NCI-H345 treated with DMSO at 0.1 percent for 48 hours (cell line): Measurements from ENCODE around the gene CCL11.
A peak's percentile ranks its signal among the peaks of the same experiment; 100 is the strongest.

Experiments
- DNase-seq: peaks from one replicate; lab custom pipeline; 2025; ENCODE audit not compliant: unreplicated experiment; lab: John Stamatoyannopoulos, UW

The CCL11 gene

DNA sequence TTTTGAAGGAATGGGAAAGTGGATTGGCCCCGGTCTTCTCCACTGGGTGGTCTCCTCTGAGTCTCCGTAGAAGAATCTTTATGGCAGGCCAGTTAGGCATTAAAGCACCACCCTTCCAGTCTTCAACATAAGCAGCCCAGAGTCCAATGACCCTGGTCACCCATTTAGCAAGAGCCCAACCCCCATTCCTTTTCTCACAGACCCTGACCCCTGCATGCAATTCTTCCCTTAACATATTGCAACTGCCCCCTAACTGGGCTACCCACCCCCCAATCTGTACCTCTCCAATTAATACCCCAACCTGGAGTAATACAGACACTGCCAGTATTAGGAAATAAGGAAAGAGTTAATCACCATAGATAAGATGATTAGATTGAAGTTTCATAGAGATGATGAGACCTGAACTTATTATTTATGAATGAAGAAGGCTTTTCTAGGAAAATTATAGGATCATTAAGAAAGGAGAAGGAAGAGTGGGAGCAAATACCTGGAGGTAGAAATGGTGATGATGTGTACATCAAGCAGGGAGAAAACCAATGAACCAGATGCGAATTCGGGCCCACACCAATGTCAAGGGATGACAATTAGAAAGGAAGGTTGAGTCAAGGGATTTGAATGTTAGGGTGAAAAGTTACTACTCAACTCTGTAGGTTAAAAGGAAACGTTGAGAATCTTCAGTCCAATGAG is 28.1 kb upstream of the CCL11 start:
- DNase-seq, result no peak

DNA sequence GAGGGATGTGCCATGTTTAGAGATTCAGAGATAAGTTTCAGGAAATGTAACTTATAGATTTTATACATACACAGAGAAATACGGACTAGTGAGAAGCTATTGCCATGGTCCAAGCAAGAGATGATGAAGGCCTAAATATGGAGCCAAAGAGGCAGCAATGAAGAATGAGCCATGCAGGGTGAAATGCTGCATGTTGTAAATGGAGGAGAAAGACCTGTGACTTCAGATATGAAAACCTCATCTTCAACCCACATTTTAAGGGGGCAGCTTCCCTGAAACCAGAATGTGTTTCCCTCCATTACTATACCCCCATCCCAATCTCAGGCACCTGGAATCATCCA is 27.6 kb upstream of the CCL11 start:
- no peak for DNase-seq

DNA sequence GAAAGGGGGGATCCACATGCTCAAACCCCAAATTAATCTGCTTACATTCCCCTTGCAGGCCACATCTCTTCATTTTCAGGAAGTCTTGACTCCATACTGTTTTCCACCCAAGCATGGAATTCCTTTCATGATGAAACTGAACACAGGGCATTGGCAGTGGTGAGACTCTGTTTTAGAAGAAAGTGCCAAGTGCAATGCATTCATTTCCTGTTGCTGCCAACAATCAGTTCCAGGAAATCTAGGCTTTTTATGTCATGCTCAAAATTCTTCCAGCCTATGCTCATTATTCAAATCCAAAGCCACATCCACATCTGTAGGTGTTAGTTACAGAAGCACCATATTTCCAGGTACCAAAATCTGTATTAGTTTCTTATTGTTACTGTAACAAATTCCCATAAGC is 26.4 kb upstream of the CCL11 start:
- no peak for DNase-seq

DNA sequence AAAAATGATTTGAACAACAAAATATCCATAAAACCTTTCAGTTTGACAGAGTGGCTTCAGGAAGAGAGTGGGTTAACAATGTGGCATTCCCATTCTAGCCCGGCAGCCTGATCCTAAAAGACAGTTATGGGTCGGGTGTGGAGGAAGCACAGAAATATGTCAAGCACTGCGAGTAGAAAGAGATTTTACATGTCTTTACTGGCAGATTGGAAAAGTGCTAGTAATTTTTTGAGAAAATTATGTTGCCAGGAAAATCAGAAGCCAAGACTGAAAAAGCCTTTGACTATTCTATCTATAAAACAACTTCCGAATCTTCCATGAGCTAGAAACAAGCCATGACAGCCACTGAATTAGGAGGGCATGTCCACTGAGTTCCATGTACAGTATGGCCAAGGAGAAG is 24.7 kb upstream of the CCL11 start:
- no peak for DNase-seq

DNA sequence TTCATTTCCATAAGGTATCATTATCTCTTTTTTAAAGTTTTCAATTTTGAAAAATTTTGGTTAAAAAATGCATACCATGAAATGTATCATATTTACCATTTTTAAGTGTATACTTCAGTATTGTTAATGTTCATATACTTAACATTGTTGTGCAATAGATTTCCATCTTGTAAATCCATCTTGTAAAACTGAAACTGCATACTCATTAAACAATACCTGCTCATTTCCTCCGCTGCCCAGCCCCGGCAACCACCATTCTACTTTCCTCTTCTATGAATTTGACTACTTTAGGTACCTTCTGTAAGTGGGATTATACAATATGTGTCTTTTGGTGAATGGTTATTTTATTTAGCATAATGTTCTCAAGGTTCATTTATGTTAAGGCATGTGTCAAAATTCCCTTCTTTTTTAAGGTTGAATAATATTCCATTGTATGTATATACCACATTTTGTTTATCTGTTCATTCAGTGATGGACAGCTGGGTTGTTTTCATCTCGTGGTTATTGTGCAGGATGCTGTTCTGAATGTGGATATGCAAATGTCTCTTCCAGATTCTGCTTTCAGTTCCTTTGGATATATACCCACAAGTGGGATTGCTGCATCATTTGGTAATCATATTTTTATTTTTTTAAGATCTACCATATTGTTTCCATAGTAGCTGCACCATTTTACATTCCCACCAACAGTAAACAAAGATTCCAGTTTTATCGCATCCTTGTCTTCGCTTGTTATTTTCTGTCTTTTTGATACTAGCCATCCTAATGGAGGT is 23.8 kb upstream of the CCL11 start:
- DNase-seq, result no peak

DNA sequence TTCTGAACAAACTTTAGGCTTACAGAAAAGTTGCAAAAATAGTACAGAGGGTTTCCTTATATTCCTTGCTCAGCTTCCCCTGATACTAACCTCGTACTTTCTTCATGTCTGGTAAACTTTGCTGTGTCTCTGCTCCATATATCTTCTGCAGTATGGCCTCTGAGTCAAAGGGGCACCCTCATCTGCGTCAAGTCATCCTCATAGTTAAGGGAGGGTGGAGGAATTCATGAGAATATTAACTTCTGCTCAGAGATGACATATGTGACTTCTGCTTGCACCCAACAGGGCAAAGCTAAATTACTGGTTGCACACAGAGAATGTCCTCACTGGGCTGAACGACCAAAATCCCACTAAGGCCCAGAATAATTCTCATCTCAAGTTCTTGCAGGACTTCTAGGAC is 19.8 kb upstream of the CCL11 start:
- DNase-seq, result no peak

DNA sequence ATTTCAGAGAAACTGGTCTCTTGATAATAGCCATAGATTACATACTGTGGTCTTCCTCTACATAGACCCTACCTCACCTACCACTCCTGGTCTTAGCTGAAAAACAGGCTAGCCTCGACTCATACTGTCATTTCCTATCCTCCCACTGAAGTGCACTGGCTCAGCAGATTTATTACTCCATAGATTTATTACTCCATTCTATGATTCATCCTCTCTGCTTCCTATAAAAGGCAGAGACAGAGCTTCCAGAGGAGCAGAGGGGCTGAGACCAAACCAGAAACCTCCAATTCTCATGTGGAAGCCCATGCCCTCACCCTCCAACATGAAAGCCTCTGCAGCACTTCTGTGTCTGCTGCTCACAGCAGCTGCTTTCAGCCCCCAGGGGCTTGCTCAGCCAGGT is 15.6 kb upstream of the CCL11 start, which contains the start of gene CCL7:
Gene CCL7, plus strand, starts transcription at position 253 of the 400 bp plus-strand sequence. Its CDS starts 70 bp downstream, at position 323.
- no peak for DNase-seq

DNA sequence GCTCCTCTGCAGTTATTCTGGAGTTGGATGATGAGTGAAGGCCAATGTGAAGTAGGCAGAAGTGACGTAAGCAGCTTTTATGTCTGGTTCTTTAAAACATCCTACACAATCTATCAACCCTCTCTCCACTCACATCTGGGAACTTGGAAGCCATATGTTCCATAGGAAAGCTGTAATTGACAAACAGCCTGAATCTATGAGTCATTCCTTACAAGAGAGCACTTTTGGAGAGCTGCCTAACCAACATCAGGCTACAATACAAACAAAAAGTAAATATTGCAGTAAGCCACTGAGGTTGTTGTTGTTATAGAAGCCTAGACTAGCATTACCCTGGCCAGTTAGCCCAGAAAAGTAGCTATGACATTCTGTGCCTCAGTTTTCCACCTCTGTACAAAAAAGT is 9.7 kb upstream of the CCL11 start:
- peak; percentile 40 for DNase-seq

DNA sequence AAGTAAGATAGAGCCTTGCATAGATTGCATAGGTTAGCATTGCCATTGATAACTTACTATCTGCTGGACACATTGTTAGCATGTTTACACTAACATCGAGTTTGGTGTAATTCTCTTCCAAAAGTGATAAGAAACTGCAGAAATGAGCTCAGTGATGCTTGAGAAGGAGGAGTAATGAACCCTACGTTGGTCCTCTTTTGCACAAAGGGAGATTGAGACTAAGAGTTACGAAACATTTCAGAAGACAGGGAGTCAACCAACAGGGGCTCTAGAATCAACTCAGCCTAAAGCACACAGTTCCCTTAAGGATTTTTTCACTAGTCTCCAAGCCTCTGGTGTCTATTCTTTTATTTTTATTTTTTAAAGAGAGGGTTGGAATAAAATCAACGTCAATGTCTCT is 8.7 kb upstream of the CCL11 start:
- DNase-seq, result no peak

DNA sequence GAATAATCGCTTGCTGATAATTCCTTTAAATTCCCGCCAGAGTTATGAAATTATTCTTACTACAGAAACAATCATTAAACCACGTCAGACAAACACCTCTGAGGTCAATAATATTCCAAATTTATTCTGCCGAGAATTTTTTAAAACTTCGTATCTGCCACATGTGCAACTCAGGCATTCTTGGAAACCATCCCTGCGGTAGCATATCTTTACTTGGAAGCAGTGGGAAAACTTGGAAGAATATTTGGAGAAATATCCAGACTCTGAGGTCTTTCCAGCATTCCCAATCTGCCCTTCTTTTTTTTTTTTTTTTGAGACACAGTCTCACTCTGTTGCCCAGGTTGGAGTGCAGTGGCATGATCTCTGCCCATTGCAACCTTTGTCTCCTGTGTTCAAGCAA is 2.0 kb upstream of the CCL11 start:
- no peak for DNase-seq

DNA sequence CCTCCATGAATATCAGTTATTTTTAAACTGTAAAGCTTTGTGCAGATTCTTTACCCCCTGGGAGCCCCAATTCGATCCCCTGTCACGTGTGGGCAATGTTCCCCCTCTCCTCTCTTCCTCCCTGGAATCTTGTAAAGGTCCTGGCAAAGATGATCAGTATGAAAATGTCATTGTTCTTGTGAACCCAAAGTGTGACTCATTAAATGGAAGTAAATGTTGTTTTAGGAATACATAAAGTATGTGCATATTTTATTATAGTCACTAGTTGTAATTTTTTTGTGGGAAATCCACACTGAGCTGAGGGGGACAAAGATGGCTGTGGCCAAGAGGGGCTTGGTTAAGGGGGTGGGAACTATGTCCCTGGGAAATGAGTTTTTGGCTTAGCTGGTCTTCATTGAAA is 2.3 kb downstream of the CCL11 start:
- DNase-seq, result no peak

DNA sequence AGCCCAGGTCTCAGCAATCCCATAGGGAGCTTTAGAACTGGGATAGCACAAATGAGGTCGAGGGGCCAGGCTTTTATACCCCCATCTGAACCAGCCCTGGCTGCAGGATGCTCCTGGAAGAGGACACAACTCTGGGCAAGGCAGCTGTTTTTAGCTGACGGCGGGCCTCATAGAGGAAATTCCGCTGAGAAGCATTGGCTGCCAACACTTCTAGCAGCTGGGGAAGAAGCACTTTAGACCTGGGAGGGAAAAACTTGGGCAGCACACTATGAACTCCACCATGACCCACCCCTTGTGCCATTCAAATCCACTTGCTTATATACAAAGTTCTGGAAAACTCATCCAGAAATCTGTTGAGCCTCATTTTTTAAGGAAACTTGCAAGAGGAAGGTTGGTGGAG is 5.0 kb downstream of the CCL11 start:
- DNase-seq, result no peak

DNA sequence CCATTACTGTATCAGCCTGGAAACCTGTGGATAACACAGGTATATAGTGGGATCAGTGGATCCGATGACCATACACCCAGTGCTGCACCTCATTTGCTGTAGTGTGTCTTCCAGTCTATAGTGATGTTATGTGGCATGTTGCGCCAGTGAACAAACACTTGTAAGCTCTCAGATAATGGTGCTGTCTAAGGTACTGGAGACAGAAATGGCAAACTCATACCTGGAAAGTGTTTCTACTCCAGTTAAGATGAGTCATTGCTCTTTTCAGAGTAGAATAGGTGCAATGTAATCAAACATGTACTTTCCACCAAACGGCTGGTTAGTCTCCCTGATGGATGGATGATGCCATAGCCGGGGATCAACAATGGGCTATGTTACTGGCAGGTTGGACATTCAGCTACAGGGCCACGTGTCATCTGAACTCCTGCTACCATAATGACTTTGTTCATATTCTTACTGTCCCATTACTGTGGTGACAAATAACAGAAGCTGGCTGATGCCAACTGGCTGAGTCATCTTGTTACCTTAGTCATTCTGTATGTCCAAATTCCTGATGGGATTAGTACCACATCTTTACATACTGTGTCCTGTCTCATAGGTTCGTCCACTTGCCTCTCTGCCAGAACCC is 6.3 kb downstream of the CCL11 start:
- DNase-seq, result no peak

DNA sequence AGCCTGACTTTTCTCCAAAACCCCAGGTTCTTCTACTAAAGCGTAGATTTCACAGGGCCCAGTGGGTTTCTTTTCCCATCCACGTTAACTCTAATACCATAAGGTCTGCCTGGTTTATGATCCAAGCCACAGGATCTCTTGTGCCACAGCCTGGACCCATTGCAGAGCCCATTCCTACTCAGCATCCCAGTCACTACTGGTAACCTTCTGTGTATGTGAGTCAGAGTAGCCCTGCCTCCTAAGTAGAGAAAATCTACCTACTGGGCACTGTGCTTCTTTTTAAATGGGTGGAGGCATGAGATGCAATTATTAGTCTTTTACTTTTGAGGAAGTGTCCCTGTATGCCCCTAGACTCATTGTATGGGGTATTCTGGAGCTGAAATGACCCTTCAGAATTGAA is 13.5 kb downstream of the CCL11 start:
- DNase-seq, result no peak

DNA sequence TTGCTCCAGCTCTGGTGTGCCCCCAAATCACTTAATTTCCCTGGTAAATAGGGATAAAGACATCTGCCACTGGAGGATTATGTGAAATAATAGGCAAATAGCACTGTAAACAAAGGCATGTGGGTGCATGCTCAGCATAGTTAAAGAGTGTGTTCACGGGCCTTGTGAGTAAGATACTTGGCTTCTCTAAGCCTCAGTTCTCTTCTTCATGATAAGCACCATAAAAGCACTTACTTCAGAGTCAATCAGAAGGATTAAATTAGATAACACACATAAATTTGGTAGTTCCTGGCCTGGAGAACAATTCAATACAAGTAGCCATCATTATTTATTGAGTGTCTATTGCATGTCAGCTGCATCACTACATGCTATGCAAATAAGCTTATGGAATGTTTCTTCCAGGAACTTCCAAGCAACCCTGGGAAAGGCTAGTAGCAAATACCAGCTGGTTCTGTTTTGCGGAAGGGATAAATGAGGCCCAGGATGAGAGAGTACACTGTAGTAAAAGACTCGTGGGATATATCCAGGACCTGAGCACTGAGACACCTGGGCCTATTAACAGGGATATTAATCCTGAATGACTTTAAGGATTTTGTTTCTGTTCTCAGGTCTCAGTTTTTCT is 14.5 kb downstream of the CCL11 start:
- DNase-seq, result no peak

DNA sequence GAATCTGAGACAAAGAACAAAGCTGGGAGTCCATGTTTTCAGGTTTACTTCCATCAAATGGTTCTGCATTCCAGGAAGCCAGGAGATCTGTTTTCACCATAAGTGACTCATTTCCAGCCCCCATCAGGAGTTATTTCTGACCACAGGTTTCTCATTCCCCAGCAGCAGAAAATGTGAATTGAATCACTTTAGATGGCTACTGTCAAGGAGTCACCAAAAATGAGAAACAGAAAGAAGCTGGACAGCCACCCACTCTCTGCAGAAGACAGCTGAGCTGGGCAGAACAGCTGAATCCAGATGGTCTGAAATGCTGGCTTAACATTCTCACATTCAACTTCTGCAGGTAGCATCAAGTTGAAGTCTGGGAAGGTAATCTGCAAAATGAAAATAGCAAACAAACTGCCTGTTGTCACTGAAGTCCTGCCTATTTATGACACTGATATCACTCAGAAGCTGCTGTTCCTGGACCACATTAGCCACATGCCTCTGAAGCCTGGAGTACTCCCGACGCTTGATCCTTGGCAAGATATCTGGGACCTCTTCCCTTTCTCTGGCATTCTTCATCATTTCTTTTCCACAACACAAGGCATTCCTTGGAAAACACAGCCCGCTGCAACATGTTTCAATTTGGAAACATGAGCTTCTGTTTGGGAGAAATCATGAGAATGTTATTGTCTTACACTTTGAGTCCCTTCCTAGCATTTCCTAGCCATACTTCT is 15.3 kb downstream of the CCL11 start:
- DNase-seq, result no peak

DNA sequence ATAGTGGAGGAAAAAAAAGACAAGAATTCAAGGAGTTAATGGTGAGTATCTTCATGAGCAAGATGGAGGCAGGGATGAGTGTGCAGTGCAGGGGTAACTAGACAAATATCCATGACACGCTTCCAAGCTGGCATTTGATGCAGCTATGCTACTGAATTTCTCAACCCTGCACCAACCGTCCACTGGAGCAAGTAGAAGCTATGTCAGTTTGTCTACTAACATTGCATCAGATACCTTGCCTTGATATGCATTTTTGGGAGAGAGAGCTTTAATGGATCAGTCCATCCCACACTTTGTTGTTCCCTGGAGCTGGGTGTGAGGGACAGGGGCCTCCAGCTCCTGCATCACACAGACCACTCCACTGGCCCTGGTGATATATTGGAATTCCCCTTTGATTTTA is 16.4 kb downstream of the CCL11 start:
- DNase-seq, result no peak

DNA sequence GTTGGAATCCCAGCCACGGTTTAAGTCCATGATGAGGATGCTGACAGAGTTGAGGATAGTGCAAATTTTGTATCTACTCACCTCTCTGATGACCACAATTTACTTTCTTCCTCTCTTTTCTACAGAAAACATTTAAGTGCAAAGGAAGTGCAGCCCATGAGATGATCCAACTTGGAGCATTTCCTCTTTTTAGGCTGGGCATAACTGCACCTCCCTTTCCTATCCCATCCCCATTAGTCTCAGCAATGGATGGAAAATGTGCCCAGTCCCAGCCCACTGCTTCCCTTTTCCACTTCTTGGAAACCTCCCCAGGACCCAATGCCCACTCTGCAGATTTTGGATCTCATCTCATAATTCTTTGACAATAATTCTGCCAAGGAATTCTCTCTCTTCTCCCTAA is 17.1 kb downstream of the CCL11 start:
- no peak for DNase-seq

DNA sequence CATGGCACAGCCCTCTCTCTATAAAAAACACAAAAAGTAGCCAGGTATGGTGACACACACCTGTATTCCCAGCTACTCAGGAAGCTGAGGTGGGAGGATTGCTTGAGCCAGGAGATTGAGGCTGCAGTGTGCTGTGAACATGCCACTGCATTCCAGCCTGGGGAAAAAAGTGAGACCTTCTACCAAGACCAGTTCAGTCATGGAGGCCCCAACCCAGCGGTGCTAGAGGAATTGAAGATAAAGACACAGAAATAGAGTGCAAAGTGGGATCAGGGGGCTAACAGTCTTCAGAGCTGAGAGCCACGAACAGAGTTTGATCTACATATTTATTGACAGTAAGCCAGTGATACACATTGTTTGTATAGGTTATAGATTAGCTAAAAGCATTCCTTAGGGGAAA is 18.1 kb downstream of the CCL11 start:
- no peak for DNase-seq

DNA sequence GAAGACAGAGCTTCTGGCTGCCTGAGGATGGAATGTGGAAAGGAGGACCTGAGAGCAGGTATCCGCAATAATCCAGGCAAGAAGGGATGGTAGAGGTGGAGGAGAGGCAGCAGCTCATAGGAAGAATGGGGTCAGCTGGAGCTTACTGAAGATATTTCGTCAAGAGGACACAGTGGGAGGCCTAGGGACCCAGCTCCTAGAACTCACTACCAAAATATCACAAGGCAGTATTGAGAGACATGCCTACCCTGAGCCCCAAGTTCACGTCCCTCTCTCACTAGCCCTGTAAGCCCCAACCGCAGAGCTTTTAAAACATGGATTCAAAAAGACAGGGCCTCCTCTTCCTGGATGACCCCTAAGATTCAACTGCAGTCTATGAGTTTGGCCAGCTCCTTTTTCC is 19.5 kb downstream of the CCL11 start:
- no peak for DNase-seq

DNA sequence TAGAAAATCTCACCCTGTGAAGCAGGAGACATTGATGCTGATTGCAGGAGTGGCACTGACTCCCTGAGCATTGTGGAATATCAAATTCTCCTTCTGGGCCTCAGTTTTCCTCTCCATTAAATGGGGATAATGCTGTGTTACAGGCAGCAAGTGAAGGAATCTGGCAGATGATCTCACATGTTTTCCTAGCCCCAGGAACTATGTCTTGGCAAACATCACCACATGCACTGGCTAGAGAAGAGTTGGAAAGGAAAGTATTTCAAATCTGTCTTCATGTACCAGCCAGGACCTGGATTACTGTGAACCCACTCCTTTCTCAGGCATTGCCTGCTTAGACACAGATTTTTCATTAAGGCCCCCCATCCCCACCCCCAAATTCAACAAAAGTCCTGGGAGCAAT is 20.1 kb downstream of the CCL11 start:
- no peak for DNase-seq
